SK-N-MC (cell line): ENCODE measurements around the gene LRP1B.

ENCODE experiments used
- EZH2 ChIP-seq: fragments of 200-600 bp; sonication (generic); IDR thresholded peaks from one replicate; pipeline ENCODE4 v1.6.1; 2017; ENCODE audit warnings: antibody characterized with exemption
- FOXP2 ChIP-seq: optimal IDR thresholded peaks from 2 replicates; pipeline ENCODE3; 2011; ENCODE audit warnings: mild to moderate bottlenecking, moderate library complexity; ENCODE audit not compliant: insufficient read depth; ENCODE audit errors: extremely low read length, control extremely low read depth
- POLR2AphosphoS5 ChIP-seq: IDR thresholded peaks from 2 replicates; pipeline ENCODE4 v1.6.1; 2012; ENCODE audit warnings: mild to moderate bottlenecking, low read depth, low read length, borderline replicate concordance

DNA sequence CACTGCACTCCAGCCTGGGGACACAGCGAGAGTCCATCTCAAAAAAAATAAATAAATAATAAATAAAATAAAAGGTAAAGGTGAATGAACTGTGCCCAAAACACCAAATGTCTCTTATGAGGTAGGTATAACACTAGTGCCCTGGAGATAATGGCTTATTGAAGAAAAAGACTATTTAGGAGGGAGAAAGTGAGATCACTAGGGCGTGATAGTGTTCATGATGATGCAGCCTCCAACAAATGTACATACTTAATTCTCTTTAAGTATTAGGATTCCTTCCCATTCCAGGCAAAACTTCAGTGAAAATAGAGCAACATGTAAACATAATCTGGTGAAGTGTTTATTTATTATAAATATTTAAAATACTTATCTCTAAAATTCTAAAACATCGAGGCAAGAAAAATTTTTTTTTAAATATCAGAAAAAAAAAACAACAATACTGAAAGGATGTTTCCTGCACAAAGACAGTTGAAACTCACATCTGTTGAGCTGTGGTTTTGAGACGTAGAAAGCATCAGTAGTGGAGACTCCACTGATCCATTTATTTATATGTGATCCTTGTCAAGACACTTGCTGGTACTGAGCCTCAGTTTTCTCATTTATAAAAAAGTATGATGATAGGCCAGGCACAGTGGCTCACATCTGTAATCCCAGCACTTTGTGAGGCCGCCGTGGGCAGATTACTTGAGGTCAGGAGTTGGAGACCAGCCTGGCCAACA is 183.3 kb downstream of the LRP1B start:
- TF ChIP-seq POLR2AphosphoS5 (no peak), EZH2 (no peak), FOXP2 (no peak)
